Astrocyte of the hippocampus (primary cell): ENCODE data around the gene ZNF688.
A peak's percentile ranks its signal among the peaks of the same experiment; 100 is the strongest.
"Not testable (repeated sequence)": the region's sequence is repeated elsewhere in the genome, so short reads cannot be mapped to it uniquely, and the experiment has no call there.

Source experiments
- DNase-seq: peaks from one replicate; pipeline ENCODE4 v3.0.0; 2011; ENCODE audit warnings: low read depth, low spot score

ZNF688 gene

GRCh38 chr16:30557707-30557956, 13.9 kb downstream of the ZNF688 start:
- DNase-seq: no peak

- no peak for DNase-seq
Measured at GRCh38 chr16:30556125-30556473, 15.4 kb downstream of the ZNF688 start.

- no peak for DNase-seq
Measured at GRCh38 chr16:30555315-30556124, 16.0 kb downstream of the ZNF688 start.

GRCh38 chr16:30554557-30555314, 16.8 kb downstream of the ZNF688 start:
- DNase-seq: no peak

- DNase-seq: no peak
Measured at GRCh38 chr16:30553393-30553899, 18.1 kb downstream of the ZNF688 start.

- DNase-seq: no peak
Measured at GRCh38 chr16:30552956-30553355, 18.6 kb downstream of the ZNF688 start.

- DNase-seq: no peak
Measured at GRCh38 chr16:30551781-30552180, 19.7 kb downstream of the ZNF688 start.

- no peak for DNase-seq
Measured at GRCh38 chr16:30548416-30549253, 22.9 kb downstream of the ZNF688 start.

- DNase-seq: no peak
Measured at GRCh38 chr16:30546115-30546514, 25.4 kb downstream of the ZNF688 start.

- DNase-seq: no peak
Measured at GRCh38 chr16:30543067-30543466, 28.4 kb downstream of the ZNF688 start.

GRCh38 chr16:30541502-30542329, 29.8 kb downstream of the ZNF688 start:
- peak; percentile 20 for DNase-seq

- DNase-seq: not testable (repeated sequence)
Measured at GRCh38 chr16:30540916-30541464, 30.5 kb downstream of the ZNF688 start.

- not testable (repeated sequence) for DNase-seq
Measured at GRCh38 chr16:30539986-30540526, 31.5 kb downstream of the ZNF688 start.

GRCh38 chr16:30539000-30539964, 32.2 kb downstream of the ZNF688 start:
- no peak for DNase-seq

- not testable (repeated sequence) for DNase-seq
Measured at GRCh38 chr16:30536391-30537024, 35.0 kb downstream of the ZNF688 start.

GRCh38 chr16:30535777-30536190, 35.7 kb downstream of the ZNF688 start:
- peak; percentile 77 for DNase-seq

- no peak for DNase-seq
Measured at GRCh38 chr16:30535106-30535776, 36.3 kb downstream of the ZNF688 start.

GRCh38 chr16:30534368-30535105, 37.0 kb downstream of the ZNF688 start, which contains the start of gene ZNF747:
TSS of gene ZNF747 (minus strand) at chr16:30534858. CDS start at chr16:30534679, 179 bp downstream.
- DNase-seq: peak; percentile 94
